Bone marrow (tissue), 2 donors: ENCODE measurements around the gene RBM20.

Experiments
- DNase-seq, 2 donors: peaks; one replicate each; lab custom pipeline; 2025; lab: John Stamatoyannopoulos, UW

RBM20 gene

GRCh38 chr10:110853921-110854605 is 209.9 kb downstream of the RBM20 start:
- DNase-seq = no peak

DNA sequence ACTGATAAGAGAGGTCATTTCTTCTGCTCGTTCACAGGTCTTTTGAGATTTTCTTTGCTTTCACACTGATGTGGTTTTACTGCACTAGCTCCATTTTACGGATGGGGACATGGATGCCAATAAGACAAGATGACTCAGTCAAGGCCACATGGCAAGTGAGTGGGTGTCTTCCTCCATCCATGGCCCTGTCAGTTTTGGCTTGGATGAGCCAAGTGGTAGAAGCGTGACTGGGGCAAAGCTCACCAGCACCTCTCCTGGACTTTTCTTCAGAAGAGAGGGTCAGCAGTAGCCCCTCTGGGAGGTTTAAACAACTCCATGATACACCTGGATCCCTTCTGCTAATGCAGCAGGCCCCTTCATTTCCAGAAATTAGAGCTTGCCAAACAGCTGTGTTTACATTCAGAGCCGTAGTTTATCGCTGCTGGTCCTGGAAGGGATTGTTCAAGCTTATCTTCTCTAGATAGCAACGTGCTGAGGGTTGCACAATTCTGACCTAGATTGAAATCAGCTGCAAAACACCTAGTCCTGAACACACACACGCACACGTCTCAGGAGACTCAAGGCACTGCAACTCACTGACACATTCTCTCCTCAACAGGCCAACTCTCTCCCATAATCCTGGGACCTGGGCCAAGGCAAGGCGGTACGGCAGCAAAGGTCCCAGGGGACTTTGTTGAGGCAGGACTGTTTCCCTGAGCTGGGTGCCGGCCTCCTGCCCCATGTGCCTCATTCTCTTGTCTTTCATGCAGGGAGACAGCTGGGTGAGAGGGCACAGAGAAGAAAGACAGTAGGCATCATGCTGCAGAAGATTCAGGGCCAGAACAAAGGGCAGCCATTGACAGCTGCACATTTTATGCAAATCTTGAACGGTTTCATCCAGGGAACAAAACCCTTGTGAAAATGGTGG is 213.4 kb downstream of the RBM20 start:
- DNase-seq = no peak

- DNase-seq = no peak
These were observed 214.3 kb downstream of the RBM20 start for GRCh38 chr10:110858297-110858934.

GRCh38 chr10:110859206-110859972 is 215.3 kb downstream of the RBM20 start:
- DNase-seq = no peak

DNA sequence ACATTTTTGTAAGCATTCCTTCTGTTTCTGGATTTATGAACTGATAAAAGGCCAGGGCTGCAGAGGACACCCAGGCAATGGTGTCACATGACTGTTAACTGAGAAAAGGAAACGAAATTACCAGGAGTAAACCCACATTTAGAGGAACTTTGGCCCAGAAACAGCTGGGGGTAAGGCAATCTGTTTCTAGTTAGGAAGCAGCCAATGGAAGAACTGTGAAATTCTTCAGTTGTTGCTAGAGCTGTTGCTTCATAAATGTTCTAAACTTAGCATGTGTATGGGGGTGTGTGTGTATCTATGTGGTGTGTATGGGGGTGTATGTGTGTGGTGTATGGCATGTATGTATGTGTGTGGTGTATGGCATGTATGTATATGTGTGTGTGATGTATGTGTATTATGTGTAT is 215.8 kb downstream of the RBM20 start:
- peak in 1 of 2 donors; percentile 40 for DNase-seq

GRCh38 chr10:110860576-110861241 is 216.6 kb downstream of the RBM20 start:
- DNase-seq = no peak

- DNase-seq = no peak
These were observed 217.3 kb downstream of the RBM20 start for GRCh38 chr10:110861476-110861875.

GRCh38 chr10:110861930-110862649 is 218.0 kb downstream of the RBM20 start:
- no peak for DNase-seq

- DNase-seq = no peak
These were observed 218.8 kb downstream of the RBM20 start for GRCh38 chr10:110862961-110863360.

- peak in 1 of 2 donors; percentile 13 for DNase-seq
These were observed 219.2 kb downstream of the RBM20 start for GRCh38 chr10:110863361-110863760.

DNA sequence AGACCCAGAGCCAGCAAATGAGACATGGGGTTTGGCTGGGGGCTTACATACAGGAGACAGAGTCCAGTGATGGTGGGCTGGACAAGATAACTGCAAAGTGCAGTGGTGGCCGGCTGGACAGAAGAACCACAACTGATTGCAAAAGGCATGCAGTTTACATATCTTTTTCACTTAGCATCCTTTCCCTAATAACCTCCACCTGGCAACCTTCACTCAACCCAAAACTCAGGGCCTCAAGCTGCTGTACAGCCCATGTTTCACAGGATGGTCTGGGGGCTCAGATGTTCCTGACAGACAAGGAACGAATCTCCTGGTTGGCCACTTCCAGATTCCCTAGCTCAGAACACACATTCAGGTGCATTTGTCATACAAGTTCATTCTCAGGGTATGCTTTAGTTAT is 219.8 kb downstream of the RBM20 start:
- DNase-seq = no peak

- peak in 1 of 2 donors; percentile 97 for DNase-seq
These were observed 220.6 kb downstream of the RBM20 start for GRCh38 chr10:110864662-110865140.

- DNase-seq = peak in 1 of 2 donors; percentile 21
These were observed 221.2 kb downstream of the RBM20 start for GRCh38 chr10:110865186-110865808.

GRCh38 chr10:110865809-110866482 is 221.8 kb downstream of the RBM20 start:
- no peak for DNase-seq

- peak in 1 of 2 donors; percentile 20 for DNase-seq
These were observed 223.1 kb downstream of the RBM20 start for GRCh38 chr10:110867011-110867806.

- DNase-seq = no peak
These were observed 223.8 kb downstream of the RBM20 start for GRCh38 chr10:110867807-110868465.

DNA sequence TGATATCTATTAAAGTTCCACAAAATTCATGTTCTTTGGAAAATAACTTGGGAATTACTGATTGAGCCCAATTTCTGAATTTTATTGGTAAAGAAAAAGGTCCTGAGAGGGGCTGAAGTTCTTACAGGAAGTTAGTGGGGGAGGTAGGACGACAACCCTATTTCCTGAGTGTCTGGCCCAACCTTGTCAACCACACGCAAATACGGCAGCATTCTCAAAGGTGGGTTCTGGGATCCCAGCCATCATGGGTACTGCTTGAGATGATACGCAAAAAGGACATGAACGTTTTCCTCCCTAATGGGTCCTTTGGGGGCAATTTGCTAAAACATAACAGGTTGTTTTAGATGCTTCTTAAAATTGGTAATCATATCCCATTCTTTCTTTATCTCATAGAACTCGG is 224.8 kb downstream of the RBM20 start:
- peak in 1 of 2 donors; percentile 38 for DNase-seq

DNA sequence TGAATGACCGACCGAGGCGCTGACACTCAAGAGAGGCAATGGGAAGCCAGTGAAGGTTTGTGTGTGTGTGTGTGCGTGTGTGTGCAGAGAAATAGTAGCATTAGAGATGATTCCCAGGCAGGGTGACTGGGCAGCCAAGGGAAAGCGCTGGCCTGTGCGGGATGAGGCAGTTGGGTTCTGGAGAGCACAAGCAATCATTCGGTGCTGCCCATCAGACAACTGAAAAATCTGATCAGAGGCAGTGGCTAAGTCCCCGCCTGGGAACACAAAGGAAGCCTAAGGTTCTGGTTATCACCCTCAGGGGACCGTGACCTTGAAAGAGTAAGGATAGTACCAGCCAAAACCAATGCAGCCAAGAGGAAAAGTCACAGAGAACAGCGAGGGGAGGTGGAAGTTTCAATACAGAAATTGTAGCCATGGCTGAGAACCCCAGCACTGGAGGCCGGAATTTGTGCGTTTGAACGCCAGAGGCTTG is 226.7 kb downstream of the RBM20 start:
- no peak for DNase-seq
